ENCODE results near the gene MRPS11.

DNA sequence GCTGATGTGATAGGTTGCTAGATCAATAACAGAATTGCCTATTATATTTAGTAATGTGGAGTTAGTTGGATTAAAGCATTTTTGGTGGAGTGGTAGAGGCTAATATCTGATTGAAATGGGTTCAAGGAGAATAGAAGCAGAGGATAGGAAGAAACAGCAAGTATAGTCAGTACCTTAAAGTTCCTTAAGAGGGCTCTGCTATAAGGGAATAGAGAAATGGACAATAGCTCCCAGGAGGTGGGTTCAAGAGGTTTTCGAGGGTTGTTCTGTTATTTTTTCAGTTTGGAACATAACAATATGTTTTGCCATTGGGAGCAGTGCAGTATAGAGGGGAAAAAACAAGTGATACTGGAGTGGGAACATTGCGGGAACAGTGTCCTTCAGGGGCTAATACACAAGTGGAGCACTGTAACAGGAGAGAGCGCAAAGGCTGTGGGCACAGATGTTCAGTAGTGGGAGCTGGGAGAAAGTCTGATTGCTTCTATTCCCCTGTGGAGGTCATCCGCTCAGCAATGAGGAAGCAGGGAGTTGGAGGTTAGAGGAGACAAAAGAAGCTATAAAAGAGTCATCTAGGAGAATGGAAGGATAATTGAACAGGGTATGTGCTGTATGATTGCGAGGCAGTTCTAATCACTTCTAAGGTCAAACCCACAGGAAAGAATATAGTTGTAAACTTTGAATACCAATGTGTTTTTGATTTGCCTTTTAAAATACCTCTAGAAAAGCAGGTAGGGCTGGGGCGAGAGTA is 3.3 kb downstream of the MRPS11 start:
- 0 out of 2 replicates have a peak, but pooled peaks have one; percentile 13 for TF ChIP-seq CTCF (IDR thresholded peaks at IDR 0.05; ENCODE audit: low read length)
- no peak for TF ChIP-seq EZH2phosphoT487 (IDR thresholded peaks at IDR 0.05; ENCODE audit: low read length)
